GM19463 (cell line): ENCODE data around the gene MBLAC1.

ENCODE experiments used
- ATAC-seq: cut with Tn5 transposase; IDR thresholded peaks from one replicate; pipeline ENCODE4 v1.9.1; 2021; ENCODE audit warnings: mild to moderate bottlenecking, moderate library complexity; ENCODE audit not compliant: unreplicated experiment

The MBLAC1 gene

DNA sequence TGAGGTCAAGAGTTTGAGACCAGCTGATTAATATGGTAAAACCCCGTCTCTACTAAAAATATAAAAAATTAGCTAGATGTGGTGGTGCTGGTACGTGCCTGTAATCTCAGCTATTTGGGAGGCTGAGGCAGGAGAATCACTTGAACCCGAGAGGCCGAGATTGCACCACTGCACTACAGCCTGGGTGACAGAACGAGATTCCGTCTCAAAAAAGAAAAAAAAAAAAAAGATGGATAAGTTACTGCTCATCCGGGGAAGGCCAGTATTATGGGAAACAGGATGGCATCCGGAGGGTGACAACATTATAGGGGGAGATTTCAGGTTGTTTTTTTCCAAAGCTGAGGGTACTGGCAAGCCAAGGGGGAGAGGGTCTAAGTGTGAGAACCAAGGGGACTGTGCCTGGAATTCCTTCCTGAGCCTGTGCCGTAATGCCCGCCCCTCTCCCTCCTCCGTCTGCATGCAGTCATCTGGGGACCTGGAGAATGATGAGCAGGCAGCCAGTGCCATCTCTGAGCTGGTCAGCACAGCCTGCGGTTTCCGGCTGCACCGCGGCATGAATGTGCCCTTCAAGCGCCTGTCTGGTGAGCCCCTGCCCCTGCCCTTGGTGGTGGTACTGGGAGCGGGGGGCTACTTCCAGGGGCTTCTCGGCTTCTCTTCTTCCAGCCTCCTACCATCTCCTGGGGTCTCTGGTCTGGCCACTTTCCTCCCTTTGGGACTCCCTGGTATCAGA, 26.3 kb downstream of the MBLAC1 start:
- ATAC-seq: no peak

- no peak for ATAC-seq
Observed at GRCh38 chr7:100153708-100154535, 27.2 kb downstream of the MBLAC1 start.

GRCh38 chr7:100154651-100155491, 28.1 kb downstream of the MBLAC1 start:
- no peak for ATAC-seq

- no peak for ATAC-seq
Observed at GRCh38 chr7:100155553-100156317, 29.0 kb downstream of the MBLAC1 start.

GRCh38 chr7:100156331-100157068, 29.7 kb downstream of the MBLAC1 start:
- ATAC-seq: no peak

DNA sequence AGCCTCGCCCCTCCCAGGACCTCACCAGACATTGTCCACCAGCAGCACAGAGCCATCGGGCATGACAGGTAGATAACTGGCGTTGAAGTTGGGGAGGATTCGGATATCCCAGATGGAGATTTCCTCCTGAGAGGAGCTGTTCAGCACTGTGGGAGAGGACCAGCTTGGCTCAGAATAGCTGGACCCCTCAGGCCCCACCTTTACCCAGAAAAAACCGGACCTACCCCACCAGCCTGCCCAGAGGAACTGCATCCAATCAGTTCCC, 30.2 kb downstream of the MBLAC1 start:
- no peak for ATAC-seq

GRCh38 chr7:100157334-100158228, 30.8 kb downstream of the MBLAC1 start:
- ATAC-seq: no peak

- peak; percentile 95 for ATAC-seq
Observed at GRCh38 chr7:100158229-100159098, 31.7 kb downstream of the MBLAC1 start, which contains the start of gene TRAPPC14. TSS of gene TRAPPC14 (minus strand) at chr7:100158723. CDS start at chr7:100158499, 224 bp downstream.

- no peak for ATAC-seq
Observed at GRCh38 chr7:100159099-100159623, 32.4 kb downstream of the MBLAC1 start.

- ATAC-seq: no peak
Observed at GRCh38 chr7:100160067-100160466, 33.3 kb downstream of the MBLAC1 start.

GRCh38 chr7:100163006-100163531, 36.3 kb downstream of the MBLAC1 start:
- ATAC-seq: no peak

- no peak for ATAC-seq
Observed at GRCh38 chr7:100163871-100164270, 37.1 kb downstream of the MBLAC1 start.

DNA sequence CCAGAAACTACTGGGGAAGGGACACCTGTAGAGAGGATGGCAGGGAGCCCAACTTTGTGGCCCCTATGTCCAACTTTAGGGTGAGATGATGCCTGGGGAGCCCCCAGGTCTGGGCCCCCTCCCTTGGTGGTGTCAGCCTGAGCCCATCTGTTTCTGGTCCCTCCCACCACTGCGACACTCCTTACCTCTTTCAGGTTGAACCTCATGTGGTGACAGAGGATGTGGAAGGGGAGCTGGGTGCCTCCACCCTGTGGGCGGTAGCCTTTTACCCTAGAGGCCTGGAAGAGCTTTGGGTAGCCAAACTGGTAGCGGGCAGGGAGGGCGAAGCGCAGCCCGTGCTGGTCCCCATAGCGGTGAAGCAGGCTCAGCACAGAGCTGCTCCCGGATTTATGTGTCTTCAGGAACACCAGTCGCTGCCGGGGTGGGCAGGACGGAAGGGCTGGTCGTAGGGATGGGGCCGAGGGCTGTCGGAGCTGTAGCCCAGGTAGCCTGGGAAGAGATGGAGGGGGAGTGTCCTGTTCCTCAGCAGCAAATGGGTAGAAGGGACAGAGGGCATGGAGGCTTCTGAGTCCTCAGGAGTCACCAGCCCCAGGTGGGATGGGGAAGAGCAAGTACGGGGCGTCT, 39.7 kb downstream of the MBLAC1 start:
- no peak for ATAC-seq

- ATAC-seq: no peak
Observed at GRCh38 chr7:100166970-100167911, 40.5 kb downstream of the MBLAC1 start.

- ATAC-seq: no peak
Observed at GRCh38 chr7:100167912-100168323, 41.2 kb downstream of the MBLAC1 start.
